ENCODE measurements around the gene IFITM10. TPM values are rescaled to one million over a fixed set of nuclear protein-coding genes. Genes with fewer than 3 reads are reported as not detected.

IFITM10 gene
- total RNA-seq, 4 donors from 2014 or later: 2.5 to 13.7 (median 6.3) TPM

DNA sequence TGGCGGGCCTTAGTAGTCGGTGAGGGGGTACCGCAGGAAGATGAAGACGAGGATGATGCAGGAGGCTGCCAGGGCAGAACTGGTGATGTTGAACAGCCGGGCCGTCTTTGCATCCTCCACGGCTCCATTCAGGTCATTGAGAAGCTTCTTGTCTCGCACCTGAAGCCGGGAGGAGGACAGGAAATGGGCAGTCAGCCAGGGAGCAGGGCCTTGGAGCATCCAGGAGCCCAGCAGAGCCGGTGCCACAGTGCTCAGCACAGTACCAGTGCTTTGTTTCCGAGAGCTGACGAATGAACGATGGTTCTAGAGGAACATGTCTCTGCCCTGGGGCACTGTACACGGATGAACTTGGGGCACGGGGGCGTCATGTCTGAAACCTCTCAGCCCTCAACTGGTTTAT lies 15.1 kb downstream of the IFITM10 start:
- TF ChIP-seq, protein P1, sequence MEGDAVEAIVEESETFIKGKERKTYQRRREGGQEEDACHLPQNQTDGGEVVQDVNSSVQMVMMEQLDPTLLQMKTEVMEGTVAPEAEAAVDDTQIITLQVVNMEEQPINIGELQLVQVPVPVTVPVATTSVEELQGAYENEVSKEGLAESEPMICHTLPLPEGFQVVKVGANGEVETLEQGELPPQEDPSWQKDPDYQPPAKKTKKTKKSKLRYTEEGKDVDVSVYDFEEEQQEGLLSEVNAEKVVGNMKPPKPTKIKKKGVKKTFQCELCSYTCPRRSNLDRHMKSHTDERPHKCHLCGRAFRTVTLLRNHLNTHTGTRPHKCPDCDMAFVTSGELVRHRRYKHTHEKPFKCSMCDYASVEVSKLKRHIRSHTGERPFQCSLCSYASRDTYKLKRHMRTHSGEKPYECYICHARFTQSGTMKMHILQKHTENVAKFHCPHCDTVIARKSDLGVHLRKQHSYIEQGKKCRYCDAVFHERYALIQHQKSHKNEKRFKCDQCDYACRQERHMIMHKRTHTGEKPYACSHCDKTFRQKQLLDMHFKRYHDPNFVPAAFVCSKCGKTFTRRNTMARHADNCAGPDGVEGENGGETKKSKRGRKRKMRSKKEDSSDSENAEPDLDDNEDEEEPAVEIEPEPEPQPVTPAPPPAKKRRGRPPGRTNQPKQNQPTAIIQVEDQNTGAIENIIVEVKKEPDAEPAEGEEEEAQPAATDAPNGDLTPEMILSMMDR (IDR thresholded peaks at IDR 0.05): no peak
- TF ChIP-seq POLR2A (IDR thresholded peaks at IDR 0.05): no peak
- peak in 1 of 2 donors; percentile 69 for DNase-seq (ENCODE audit: low spot score in 2 of 2)
- 73 to 78% methylated on average over 16 of the region's 16 CpGs for WGBS, 2 donors
- intact Hi-C loops (cut with DNase I; ENCODE audit: low total_unique reads): no loop called here
- H3K4me3 ChIP-seq (ENCODE audit: low read depth, poor library complexity, severe bottlenecking): no peak overlapping the region

DNA sequence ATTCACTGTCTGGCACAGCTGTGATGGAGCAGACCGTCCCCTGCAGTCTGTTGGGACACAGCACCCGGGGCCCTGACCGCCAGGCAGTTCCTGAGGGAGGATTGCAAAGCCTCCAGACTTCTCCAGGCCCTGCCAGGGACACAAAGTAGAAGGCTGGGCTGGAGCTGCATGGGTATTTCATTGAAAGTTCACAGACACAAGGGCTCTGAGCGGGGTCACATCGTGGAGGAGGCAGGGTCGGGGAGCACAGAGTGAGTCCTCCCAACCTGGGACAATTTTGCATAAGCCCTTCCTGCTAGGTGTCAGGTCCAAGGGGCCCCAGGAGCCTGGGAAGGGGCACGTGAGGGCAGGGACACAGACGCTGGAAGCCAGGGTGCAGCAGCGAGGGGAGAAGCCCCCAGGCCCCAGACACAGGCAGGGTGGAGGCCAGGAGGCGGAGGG lies 15.7 kb downstream of the IFITM10 start:
- no peak for TF ChIP-seq POLR2A (IDR thresholded peaks at IDR 0.05)
- TF ChIP-seq, protein P1 (IDR thresholded peaks at IDR 0.05): no peak
- H3K4me3 ChIP-seq (ENCODE audit: low read depth, poor library complexity, severe bottlenecking): no peak overlapping the region
- WGBS, 2 donors: 54 to 66% methylated on average over 10 of the region's 10 CpGs
- peak in 1 of 2 donors; percentile 75 for DNase-seq (ENCODE audit: low spot score in 2 of 2)
- intact Hi-C loops (cut with DNase I; ENCODE audit: low total_unique reads): no loop called here

DNA sequence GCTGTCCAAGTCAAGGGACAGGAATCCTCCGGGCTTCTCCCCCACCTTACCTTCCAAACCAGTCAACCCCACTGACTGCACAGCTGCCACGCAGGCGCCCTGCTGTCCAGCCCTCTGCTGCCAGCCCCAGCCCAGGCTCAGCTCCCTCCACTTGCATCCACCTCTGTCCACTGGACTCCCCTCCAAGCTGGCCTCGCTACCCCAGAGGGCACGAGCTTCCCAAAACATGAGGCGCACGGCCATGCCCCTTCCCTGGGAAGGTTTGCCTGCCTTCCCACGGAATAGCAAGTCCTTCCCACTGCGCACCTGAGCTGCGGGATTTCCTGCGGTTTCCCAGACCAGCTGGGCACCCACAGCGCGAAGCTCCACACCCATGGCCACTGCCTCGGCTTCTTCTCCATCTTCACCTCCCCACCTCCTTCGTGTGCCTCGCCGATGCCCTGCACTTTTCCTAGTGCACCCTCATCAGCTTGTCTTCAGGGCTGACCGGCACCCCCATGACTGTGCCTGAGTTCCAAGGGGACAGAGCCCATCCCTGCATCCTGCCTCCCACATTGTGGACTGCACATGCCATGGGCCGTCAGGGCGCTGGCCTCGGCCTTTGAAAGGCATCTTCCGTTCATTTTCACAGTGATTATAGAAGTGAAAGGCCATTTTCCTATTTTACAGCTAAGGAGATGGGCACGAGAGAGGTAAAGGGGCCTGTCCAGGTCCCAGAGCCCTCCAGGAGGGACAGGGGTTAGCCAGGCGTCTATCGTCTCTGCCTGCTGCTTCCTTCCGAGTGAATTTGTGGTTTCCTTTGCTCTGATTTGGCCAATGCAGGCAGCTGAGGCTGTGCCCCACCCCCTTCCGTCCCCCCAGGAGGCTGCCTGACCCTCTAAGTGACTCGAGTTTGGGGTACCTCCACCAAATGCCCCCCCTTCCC lies 16.4 kb downstream of the IFITM10 start:
- intact Hi-C loops (cut with DNase I; ENCODE audit: low total_unique reads): no loop called here
- TF ChIP-seq POLR2A (IDR thresholded peaks at IDR 0.05): no peak
- TF ChIP-seq, protein P1 (IDR thresholded peaks at IDR 0.05): no peak
- peak in 1 of 2 donors; percentile 83 for DNase-seq (ENCODE audit: low spot score in 2 of 2)
- no peak overlapping the region for H3K4me3 ChIP-seq (ENCODE audit: low read depth, poor library complexity, severe bottlenecking)
- WGBS, 2 donors: 69 to 75% methylated on average over 28 of the region's 28 CpGs

GRCh38 chr11:1733009-1733715 lies 17.2 kb downstream of the IFITM10 start:
- WGBS, 2 donors: 61 to 64% methylated on average over 14 of the region's 14 CpGs
- DNase-seq (ENCODE audit: low spot score in 2 of 2): peak in 1 of 2 donors; percentile 77
- intact Hi-C loops (cut with DNase I; ENCODE audit: low total_unique reads): no loop called here
- H3K4me3 ChIP-seq (ENCODE audit: low read depth, poor library complexity, severe bottlenecking): no peak overlapping the region
- no peak for TF ChIP-seq POLR2A (IDR thresholded peaks at IDR 0.05)
- TF ChIP-seq, protein P1 (IDR thresholded peaks at IDR 0.05): no peak

GRCh38 chr11:1732418-1733008 lies 17.9 kb downstream of the IFITM10 start:
- no peak for TF ChIP-seq POLR2A (IDR thresholded peaks at IDR 0.05)
- WGBS, 2 donors: 46 to 48% methylated on average over 13 of the region's 13 CpGs
- intact Hi-C loops (cut with DNase I; ENCODE audit: low total_unique reads): no loop called here
- peak in 1 of 2 donors; percentile 75 for DNase-seq (ENCODE audit: low spot score in 2 of 2)
- H3K4me3 ChIP-seq (ENCODE audit: low read depth, poor library complexity, severe bottlenecking): no peak overlapping the region
